ENCODE results near the gene KCNIP1.
A peak's percentile ranks its signal among the peaks of the same experiment; 100 is the strongest.

The KCNIP1 gene

GRCh38 chr5:170642776-170643436, 139.1 kb downstream of the KCNIP1 start:
- DNase-seq (ENCODE audit: low read depth), result no peak

- no peak for DNase-seq (ENCODE audit: low read depth)
Observed at GRCh38 chr5:170643591-170643990, 139.8 kb downstream of the KCNIP1 start.

DNA sequence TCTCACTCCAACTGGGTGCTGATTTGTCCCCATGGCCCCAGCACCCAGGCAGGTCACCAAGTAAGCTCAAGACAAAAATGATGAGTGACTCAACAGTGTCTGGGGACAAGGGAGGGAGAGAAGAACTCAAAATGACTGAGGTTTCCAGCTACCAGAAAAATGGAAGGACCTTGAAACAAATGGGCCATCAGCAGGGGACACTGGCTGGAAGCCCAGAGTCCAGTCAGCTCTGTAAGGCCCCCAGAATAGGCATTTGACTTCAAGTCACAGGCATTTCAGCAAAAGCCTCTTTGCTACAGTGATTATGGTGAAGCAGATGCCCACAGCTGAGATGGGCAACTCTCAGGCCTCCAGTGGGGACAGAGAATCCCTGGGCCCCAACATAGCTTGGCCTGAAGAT, 140.7 kb downstream of the KCNIP1 start:
- no peak for DNase-seq (ENCODE audit: low read depth)

GRCh38 chr5:170648541-170648940, 144.7 kb downstream of the KCNIP1 start:
- DNase-seq (ENCODE audit: low read depth), result no peak

DNA sequence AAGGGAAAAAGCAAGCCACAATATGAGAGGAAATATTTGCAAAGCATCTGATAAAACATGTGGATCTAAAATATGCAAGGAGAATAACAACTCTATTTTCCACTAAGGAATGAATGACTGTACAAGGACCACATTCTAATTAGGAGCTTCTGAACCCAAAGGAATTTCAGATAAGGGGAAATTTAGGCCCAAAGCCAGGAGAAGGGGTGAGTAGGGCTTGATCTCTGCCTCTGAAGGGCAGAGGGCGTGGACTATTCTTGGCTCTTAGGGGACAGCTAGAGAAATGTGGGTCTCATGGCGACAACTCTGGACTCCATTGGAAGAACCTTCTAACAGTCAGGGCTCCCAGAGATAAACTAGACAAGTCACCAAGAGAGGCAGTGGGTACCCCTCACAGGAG, 147.0 kb downstream of the KCNIP1 start:
- DNase-seq (ENCODE audit: low read depth), result no peak

- DNase-seq (ENCODE audit: low read depth), result no peak
Observed at GRCh38 chr5:170651604-170652277, 147.9 kb downstream of the KCNIP1 start.

DNA sequence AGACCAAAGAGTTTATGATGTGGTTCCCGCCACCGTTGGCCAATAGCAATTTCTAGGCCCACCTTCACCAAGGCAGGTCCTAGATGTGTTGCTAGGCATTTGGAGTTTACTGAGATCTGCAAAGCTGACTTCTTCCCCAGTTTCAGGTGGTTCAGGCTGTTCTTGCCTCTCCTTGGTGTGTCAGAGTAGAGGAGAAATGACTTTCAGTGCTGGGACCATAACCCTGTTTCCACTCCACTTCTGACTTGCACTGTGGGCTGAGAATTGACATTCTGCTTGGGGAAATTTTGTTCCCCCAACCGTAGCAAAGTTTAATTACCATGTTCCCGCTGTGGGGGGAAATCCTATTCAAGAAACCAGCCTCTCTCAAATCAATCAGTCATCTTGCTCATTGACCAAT, 151.7 kb downstream of the KCNIP1 start:
- no peak for DNase-seq (ENCODE audit: low read depth)

GRCh38 chr5:170655920-170656319, 152.1 kb downstream of the KCNIP1 start:
- DNase-seq (ENCODE audit: low read depth), result no peak

DNA sequence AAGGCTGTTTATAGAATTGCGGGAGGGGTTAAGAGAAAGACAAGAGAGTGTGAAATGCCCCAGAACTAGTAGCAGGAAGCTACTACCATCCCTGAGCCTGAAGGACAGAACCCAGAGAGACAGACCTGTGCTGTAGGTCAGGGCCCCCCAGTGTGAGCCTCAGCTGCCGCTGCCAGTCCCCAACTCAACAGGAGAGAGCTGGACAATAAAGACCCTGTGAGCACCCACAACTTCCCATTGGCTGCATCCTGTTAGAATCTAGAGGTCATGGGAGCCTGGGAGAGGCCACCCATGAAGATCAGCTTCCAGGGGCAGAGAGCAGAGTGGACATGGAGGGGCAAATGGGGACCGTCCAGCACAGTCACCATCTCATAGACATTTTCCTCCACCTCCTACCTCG, 152.5 kb downstream of the KCNIP1 start:
- DNase-seq (ENCODE audit: low read depth), result no peak

DNA sequence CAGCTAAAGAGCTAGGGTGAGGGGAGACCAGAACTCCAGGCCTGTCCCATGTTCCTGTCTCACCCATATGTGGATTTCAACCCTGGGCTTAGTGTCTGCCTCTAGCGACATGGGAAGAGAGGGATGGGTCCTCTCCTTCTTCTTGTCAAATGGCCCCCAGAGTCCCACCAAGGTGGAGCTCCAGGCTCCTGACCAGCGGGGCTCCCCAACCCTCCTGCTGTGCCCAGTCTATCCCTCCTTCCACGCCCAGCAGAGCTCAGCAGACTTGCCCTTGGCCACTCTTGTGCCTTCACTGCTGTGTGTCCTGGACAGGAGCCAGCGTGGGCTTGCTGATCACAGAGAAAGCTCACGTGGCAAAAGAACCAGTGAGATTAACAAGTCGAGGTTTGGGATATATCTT, 156.7 kb downstream of the KCNIP1 start:
- no peak for DNase-seq (ENCODE audit: low read depth)

- DNase-seq (ENCODE audit: low read depth), result no peak
Observed at GRCh38 chr5:170662966-170663365, 159.1 kb downstream of the KCNIP1 start.

DNA sequence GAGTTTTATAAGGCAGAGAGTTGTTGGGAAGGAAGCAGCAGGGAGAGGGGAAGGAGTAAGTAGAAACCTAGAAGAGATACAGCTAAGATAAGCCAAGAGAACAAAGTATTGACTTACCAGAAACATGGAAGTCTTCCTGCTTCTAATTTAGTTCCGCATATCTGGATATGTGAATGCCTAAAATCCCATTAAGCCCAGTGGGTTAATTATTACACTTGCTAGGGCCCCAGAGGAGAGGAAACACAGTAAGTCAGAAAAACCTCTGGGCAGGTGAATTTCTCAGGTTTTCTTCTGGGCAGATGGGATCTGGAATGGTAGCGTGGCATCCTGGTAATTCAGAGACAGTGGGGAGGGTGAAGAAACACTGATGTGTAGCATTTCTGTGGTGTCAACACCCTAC, 175.0 kb downstream of the KCNIP1 start:
- no peak for DNase-seq (ENCODE audit: low read depth)

DNA sequence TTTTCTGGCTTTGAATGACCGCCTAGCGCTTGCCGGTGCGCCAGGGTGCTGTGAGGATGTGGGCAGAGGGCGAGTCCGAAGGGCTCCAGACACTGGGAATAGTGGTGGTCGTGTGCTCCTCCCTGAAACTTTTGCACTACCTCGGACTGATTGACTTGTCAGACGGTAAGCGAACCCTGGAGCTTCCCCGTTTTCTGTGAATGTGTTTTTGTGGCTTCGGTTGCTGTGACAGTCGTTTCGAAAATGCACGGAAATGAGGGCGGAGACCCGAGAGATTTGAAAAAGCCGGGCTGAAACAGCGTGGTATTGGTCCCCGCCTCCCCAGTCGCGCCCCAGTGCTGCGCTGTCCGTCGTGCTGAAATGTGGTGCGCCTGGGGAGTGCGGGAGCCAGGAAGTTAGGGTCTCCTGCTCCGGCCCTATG, 177.2 kb downstream of the KCNIP1 start:
- peak; percentile 16 for DNase-seq (ENCODE audit: low read depth)

- DNase-seq (ENCODE audit: low read depth), result no peak
Observed at GRCh38 chr5:170691657-170692056, 187.8 kb downstream of the KCNIP1 start.

DNA sequence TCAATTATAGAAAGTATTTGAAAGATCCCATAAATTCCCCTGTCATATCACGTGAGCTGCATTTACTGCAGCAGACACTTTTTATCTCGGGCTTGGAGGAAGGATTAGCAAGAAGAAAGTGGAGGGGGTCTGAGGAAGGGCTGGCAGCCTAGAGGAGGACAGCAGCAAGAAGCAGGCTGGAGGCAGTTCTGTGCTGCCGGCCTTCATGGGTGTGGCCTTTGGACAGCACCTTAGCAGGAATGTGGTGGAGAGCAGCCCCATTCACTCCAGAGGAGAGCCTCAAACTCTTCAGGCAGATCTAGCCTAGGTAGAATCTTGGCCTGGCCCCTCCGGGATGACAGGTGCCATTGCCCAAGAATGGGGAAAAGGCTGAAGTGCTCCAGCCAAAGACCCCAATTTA, 189.9 kb downstream of the KCNIP1 start:
- no peak for DNase-seq (ENCODE audit: low read depth)

GRCh38 chr5:170694911-170695310, 191.1 kb downstream of the KCNIP1 start:
- no peak for DNase-seq (ENCODE audit: low read depth)

- DNase-seq (ENCODE audit: low read depth), result no peak
Observed at GRCh38 chr5:170697031-170697430, 193.2 kb downstream of the KCNIP1 start.

DNA sequence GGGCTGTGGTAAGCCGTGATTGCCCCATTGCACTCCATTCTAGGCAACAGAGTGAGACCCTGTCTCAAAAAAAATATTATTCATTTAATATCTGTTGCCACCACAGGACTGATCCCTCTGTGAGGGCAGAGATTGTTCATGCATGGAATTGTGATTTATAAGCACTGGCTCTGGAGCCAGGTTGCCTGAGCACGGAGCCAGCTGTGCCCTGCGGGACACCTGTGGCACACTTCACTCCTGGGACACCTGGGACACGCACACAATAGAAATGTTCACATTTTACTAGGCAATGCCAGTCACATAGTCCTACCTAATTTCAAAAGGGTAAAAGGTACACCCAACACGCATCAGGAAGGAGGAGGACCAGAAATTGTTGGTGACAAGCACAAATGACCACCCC, 196.7 kb downstream of the KCNIP1 start:
- no peak for DNase-seq (ENCODE audit: low read depth)

GRCh38 chr5:170701334-170701733, 197.5 kb downstream of the KCNIP1 start:
- no peak for DNase-seq (ENCODE audit: low read depth)

- no peak for DNase-seq (ENCODE audit: low read depth)
Observed at GRCh38 chr5:170704417-170705192, 200.8 kb downstream of the KCNIP1 start.

- no peak for DNase-seq (ENCODE audit: low read depth)
Observed at GRCh38 chr5:170709640-170710039, 205.8 kb downstream of the KCNIP1 start.

DNA sequence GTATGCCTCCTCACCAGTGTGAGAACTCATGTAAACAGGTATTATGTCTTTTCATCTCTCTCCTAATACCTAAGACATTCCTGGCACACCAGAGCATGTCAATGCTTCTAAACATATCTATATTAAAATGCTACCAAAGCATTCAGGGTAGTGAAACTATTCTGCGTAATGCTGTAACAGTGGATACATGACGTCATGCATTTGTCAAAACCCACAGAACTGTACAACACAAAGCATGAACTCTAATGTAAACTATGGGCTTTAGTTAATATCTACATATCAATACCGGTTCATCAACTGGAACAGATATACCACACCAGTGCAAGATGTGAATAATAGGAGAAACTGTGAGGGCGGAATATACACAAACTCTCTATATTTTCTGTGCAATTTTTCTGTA, 207.5 kb downstream of the KCNIP1 start:
- no peak for DNase-seq (ENCODE audit: low read depth)

DNA sequence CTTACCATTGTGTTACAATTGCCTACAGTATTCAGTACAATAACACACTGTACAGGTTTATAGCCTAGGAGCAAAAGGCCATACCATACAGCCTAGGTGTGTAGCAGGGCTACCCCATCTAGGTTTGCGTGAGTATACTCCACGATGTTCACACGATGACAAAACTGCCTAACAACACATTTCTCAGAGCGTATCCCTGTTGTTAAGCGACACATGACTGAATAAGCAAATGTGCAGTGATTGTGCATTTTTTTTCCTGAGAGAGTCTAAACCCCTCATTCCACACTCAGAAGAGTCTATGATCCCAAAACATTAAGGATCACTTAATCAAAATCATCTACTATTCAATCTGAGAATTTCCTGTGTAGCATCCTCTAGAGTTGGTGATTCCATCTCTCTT, 211.3 kb downstream of the KCNIP1 start:
- DNase-seq (ENCODE audit: low read depth), result no peak
